Measurements from ENCODE around the gene RGS12. TPM values are rescaled to one million over a fixed set of nuclear protein-coding genes. Genes with fewer than 3 reads are reported as not detected.

Gene RGS12
- total and polyA plus RNA-seq, 2 experiments from 2014 or later: 9.3 to 13.2 TPM

DNA sequence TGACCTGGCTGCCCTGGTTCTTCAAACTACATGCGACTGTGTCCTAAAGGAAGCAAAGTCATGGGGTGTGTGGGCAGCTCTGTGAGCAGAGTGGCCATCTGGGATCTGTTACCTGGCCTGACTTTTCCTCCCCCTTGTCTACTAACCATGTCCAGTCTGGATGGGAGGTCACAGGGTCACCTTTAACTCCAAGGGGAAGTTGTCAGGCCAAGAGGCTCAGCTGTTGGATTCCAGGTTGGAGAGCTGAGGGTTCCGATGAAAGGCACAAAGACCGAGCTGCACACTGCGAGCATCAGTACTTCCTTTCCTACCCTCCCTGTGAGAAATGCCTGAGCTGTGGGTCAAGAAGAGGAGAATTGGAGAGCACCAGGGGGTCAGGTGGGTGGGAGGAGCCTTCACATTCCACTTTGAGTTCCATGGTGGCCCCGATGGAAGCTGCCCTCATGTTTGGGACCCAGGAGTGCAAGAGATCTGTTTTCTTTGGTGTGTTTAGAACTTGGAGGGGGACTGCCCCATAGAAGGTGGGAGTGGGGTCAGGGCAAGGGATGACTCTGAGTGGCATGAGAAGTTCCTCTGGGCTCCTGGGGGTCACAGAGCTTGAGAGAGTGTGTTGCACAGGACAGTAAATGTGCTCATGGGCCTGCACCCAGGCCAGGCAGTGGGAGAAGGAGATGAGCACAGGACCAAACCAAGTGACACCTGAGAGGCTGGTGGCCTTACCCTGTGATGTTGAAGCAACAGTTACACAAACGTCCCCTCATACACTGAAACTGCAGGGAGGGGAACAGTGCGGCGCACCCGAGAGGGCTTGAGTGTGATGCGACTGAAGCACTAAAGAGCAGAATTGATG lies 36.2 kb downstream of the RGS12 start:
- no peaks in the 10 kb centered on the region for H3F3A ChIP-seq (ENCODE audit: insufficient read depth)
- TF ChIP-seq EZH2 (IDR thresholded peaks at IDR 0.05; ENCODE audit: insufficient read depth, poor library complexity, severe bottlenecking) (no peak), EZH2phosphoT487 (IDR thresholded peaks at IDR 0.05; ENCODE audit: insufficient read depth, low read depth) (no peak)
- H3K4me3 ChIP-seq: no peak overlapping the region
- no peak overlapping the region for H2AFZ ChIP-seq
- H3K27me3 ChIP-seq (replicated peaks; ENCODE audit: insufficient read depth): no peaks in the 10 kb centered on the region
- no peaks in the 10 kb centered on the region for H3K36me3 ChIP-seq (ENCODE audit: low read depth)
- no peak overlapping the region for H3K27ac ChIP-seq
- 95 to 97% methylated on average over 10 of the region's 10 CpGs for WGBS, 2 experiments (ENCODE audit: low coverage in 1 of 2, low lambda C conversion rate in 2 of 2, missing lambda C conversion rate in 2 of 2)
- DNase-seq: no peak
- H3K79me2 ChIP-seq (ENCODE audit: insufficient read depth): peaks cover 7% of the 10 kb centered on the region; the same call in 1 of the 2 replicates
- in situ Hi-C loops (cut with MboI): no loop called here
- H3K4me1 ChIP-seq (ENCODE audit: insufficient read depth): no peaks in the 10 kb centered on the region
- no peak overlapping the region for H3K9ac ChIP-seq
- no peaks in the 10 kb centered on the region for H4K20me1 ChIP-seq (ENCODE audit: insufficient read depth)
- no peaks in the 10 kb centered on the region for H3K9me3 ChIP-seq (ENCODE audit: low read depth)
- H3K9me2 ChIP-seq (ENCODE audit: insufficient read depth): no peaks in the 10 kb centered on the region
- H3K4me2 ChIP-seq (ENCODE audit: unreplicated experiment): no peak overlapping the region

DNA sequence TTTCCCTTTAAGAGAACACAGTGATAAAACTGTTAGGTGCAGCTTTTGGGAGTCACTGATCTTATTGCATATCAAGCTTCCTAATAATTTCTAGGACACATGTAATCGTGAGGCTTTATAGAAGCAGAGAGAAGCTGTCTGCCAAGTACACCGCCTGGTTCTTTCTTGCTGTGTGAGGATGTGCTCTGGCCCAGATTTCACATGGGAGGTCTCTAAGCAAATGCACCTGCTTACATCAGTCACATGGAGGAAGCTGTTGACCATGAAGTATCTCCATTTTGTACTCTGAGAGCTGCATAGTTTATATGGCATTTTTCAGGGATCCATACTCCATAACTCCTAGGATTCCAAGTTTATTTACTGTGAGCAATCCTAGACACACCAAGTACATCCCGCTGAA lies 37.1 kb downstream of the RGS12 start:
- Histone ChIP-seq H3K4me1 (ENCODE audit: insufficient read depth) (no peaks in the 10 kb centered on the region), H3K79me2 (ENCODE audit: insufficient read depth) (no peaks in the 10 kb centered on the region), H3K9me2 (ENCODE audit: insufficient read depth) (no peaks in the 10 kb centered on the region), H3F3A (ENCODE audit: insufficient read depth) (no peaks in the 10 kb centered on the region), H3K4me3 (no peak overlapping the region), H3K9me3 (ENCODE audit: low read depth) (no peaks in the 10 kb centered on the region), H4K20me1 (ENCODE audit: insufficient read depth) (no peaks in the 10 kb centered on the region), H3K27me3 (replicated peaks; ENCODE audit: insufficient read depth) (no peaks in the 10 kb centered on the region), H3K4me2 (ENCODE audit: unreplicated experiment) (no peak overlapping the region), H3K9ac (no peak overlapping the region), H3K27ac (no peak overlapping the region), H2AFZ (no peak overlapping the region), H3K36me3 (ENCODE audit: low read depth) (no peaks in the 10 kb centered on the region)
- 69 to 70% methylated on average over 3 of the region's 3 CpGs for WGBS, 2 experiments (ENCODE audit: low coverage in 1 of 2, low lambda C conversion rate in 2 of 2, missing lambda C conversion rate in 2 of 2)
- in situ Hi-C loops (cut with MboI): no loop called here
- TF ChIP-seq EZH2 (IDR thresholded peaks at IDR 0.05; ENCODE audit: insufficient read depth, poor library complexity, severe bottlenecking) (no peak), EZH2phosphoT487 (IDR thresholded peaks at IDR 0.05; ENCODE audit: insufficient read depth, low read depth) (no peak)
- DNase-seq: no peak

DNA sequence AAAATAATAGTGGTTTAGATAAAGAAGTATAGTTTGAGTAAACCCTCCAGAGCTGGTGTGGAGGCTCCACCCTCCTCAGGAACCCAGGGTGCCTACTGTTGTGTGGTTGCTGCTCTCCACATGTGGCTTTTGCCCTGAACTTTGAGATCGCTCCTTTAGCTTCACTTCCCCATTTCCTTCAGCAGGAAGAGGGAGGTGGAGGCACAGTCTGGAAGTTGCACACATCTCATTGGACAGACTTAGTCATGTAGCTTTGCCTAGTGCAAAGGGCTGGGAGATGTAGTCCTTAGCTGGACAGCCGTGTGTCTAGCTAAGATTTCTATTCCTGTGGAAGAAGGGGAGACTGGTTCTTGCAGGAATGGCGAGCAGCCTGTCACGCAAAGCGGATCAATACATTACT lies 37.9 kb downstream of the RGS12 start:
- H3F3A ChIP-seq (ENCODE audit: insufficient read depth): no peaks in the 10 kb centered on the region
- no peaks in the 10 kb centered on the region for H4K20me1 ChIP-seq (ENCODE audit: insufficient read depth)
- H3K9ac ChIP-seq: no peak overlapping the region
- H3K4me2 ChIP-seq (ENCODE audit: unreplicated experiment): no peak overlapping the region
- no peaks in the 10 kb centered on the region for H3K27me3 ChIP-seq (replicated peaks; ENCODE audit: insufficient read depth)
- WGBS, 2 experiments (ENCODE audit: low coverage in 1 of 2, low lambda C conversion rate in 2 of 2, missing lambda C conversion rate in 2 of 2): 89 to 93% methylated on average over 5 of the region's 5 CpGs
- no peaks in the 10 kb centered on the region for H3K36me3 ChIP-seq (ENCODE audit: low read depth)
- H3K9me2 ChIP-seq (ENCODE audit: insufficient read depth): no peaks in the 10 kb centered on the region
- H3K27ac ChIP-seq: no peak overlapping the region
- no peaks in the 10 kb centered on the region for H3K9me3 ChIP-seq (ENCODE audit: low read depth)
- TF ChIP-seq EZH2 (IDR thresholded peaks at IDR 0.05; ENCODE audit: insufficient read depth, poor library complexity, severe bottlenecking) (no peak), EZH2phosphoT487 (IDR thresholded peaks at IDR 0.05; ENCODE audit: insufficient read depth, low read depth) (no peak)
- H2AFZ ChIP-seq: no peak overlapping the region
- H3K4me1 ChIP-seq (ENCODE audit: insufficient read depth): no peaks in the 10 kb centered on the region
- no peaks in the 10 kb centered on the region for H3K79me2 ChIP-seq (ENCODE audit: insufficient read depth)
- no peak for DNase-seq
- in situ Hi-C loops (cut with MboI): no loop called here
- no peak overlapping the region for H3K4me3 ChIP-seq

DNA sequence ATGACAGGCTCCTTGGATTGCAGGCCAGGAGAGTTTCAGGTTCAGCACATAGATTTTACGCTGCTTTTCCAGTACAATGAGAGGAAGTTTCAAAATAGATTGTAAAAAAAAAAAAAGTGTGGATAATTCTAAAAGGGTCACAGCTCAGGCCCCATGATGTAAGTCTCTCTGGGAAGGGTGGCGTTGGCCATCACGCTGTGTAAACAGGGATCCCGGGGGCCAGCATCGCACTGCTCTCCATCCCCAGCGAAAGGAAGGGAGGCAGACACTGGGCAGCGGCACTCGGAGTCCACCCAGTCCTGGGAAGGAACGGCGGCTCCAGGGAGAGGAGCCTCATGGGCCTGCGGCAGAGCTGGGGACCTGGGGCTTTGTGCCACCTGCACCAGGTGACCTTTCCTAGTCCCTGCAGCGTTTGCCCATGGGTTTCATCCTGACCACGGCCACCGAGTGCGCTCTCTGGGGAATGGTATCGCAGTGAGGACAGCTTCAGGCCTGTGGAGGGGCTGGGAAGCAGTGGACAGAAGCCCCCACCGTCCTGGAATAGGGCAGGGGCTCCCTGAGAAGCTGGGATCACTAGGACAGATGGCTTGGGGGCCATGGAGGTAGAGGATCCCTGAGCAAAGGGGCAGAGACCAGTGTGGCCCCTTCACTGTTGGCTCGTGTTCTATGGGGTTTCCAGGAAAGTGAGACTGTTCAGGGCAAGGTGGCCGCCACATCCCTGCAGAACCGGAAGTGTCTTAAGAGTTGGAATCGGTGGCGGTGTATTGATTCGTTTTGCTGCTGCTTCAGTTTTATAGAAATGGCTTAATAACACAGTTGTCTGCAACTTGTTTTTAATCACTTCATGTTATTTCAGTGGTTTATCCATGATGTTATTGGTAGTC lies 38.9 kb downstream of the RGS12 start:
- no peak overlapping the region for H3K4me3 ChIP-seq
- no peaks in the 10 kb centered on the region for H4K20me1 ChIP-seq (ENCODE audit: insufficient read depth)
- H2AFZ ChIP-seq: no peak overlapping the region
- no peaks in the 10 kb centered on the region for H3K36me3 ChIP-seq (ENCODE audit: low read depth)
- H3K4me2 ChIP-seq (ENCODE audit: unreplicated experiment): no peak overlapping the region
- H3K9me2 ChIP-seq (ENCODE audit: insufficient read depth): no peaks in the 10 kb centered on the region
- 89 to 90% methylated on average over 23 of the region's 23 CpGs for WGBS, 2 experiments (ENCODE audit: low coverage in 1 of 2, low lambda C conversion rate in 2 of 2, missing lambda C conversion rate in 2 of 2)
- no peak overlapping the region for H3K9ac ChIP-seq
- in situ Hi-C loops (cut with MboI): no loop called here
- no peaks in the 10 kb centered on the region for H3K27me3 ChIP-seq (replicated peaks; ENCODE audit: insufficient read depth)
- no peaks in the 10 kb centered on the region for H3K4me1 ChIP-seq (ENCODE audit: insufficient read depth)
- no peaks in the 10 kb centered on the region for H3K79me2 ChIP-seq (ENCODE audit: insufficient read depth)
- no peak for DNase-seq
- no peaks in the 10 kb centered on the region for H3F3A ChIP-seq (ENCODE audit: insufficient read depth)
- no peak overlapping the region for H3K27ac ChIP-seq
- H3K9me3 ChIP-seq (ENCODE audit: low read depth): no peaks in the 10 kb centered on the region
- no peak for TF ChIP-seq EZH2 (IDR thresholded peaks at IDR 0.05; ENCODE audit: insufficient read depth, poor library complexity, severe bottlenecking)
- TF ChIP-seq EZH2phosphoT487 (IDR thresholded peaks at IDR 0.05; ENCODE audit: insufficient read depth, low read depth): no peak

Measured in GM23248 (cell line).